Limb (tissue), 2 donors: ENCODE data around the gene CD80.
"Not testable (repeated sequence)": the region's sequence is repeated elsewhere in the genome, so short reads cannot be mapped to it uniquely, and the experiment has no call there.

ENCODE experiments used
- DNase-seq, 2 donors: peaks; one replicate each; pipeline ENCODE4 v3.0.0-alpha.2; 2016; ENCODE audit errors: extremely low spot score in 2 of 2

The CD80 gene, protein sequence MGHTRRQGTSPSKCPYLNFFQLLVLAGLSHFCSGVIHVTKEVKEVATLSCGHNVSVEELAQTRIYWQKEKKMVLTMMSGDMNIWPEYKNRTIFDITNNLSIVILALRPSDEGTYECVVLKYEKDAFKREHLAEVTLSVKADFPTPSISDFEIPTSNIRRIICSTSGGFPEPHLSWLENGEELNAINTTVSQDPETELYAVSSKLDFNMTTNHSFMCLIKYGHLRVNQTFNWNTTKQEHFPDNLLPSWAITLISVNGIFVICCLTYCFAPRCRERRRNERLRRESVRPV

GRCh38 chr3:119559441-119559963 lies at the start of gene CD80:
CD80 (minus strand) TSS chr3:119559614; CDS start chr3:119557728, 1,886 bp downstream.
- DNase-seq: no peak

DNA sequence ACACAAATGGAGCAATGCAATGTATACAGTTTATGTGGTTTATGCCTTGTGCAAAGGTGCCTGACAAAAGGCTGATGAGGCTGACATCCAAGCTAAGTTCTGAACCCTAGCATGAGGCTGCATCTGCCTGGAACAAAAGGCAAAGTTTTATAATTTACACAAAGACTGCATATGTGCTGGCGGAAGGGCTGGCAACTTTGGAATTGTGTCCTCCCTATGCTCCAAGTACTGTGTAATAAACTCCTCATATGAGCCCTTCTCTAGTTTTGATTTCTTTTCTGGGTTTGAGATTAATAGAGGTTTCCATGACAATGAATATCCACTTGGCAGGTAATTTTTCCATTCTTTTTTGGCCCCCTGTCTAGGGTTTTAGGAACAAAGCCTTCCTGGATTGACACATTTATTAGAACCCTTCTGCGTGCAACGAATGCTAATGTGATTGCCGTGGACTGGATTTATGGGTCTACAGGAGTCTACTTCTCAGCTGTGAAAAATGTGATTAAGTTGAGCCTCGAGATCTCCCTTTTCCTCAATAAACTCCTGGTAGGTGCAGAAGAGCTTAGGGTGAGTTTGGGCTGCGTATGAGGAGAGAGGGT lies 49.1 kb upstream of the CD80 start:
- no peak for DNase-seq

DNA sequence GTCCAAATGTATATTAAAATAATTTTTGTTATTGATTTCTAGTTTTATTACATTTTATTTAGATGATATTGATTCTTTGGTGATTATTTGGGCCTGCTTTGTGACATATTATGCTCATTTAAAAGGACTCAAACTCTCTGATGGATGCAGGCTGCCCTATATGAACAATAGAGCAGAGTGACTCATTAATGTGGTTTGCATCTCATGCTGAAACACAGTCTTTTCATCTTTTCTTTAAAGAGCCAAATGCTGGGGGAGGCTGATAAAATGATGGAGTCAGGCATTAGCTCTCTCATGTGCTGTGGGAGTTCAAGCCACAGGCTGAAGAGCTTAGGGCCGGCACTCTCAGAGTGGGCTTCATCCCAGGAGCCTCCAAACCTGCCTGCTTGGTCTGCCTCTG lies 45.5 kb upstream of the CD80 start:
- DNase-seq: no peak

DNA sequence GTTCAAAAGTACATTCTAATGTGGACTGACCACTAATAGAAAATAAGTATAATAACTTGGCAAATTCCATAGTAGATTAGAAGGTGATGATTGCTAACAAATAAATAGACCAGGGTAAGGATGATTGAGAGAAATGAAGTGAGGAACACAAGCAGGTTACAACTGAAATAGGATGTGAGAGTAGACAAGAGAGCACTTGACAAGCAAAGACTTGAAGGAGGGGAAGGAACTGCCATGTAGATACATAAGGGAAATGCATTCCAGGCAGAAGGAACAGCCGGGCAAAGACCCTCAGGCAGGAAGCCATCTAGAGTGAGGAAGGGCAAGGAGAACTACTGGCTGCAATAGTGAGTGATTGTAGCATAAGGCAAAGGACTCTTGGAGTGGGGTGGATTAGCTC lies 43.3 kb upstream of the CD80 start:
- DNase-seq: no peak

DNA sequence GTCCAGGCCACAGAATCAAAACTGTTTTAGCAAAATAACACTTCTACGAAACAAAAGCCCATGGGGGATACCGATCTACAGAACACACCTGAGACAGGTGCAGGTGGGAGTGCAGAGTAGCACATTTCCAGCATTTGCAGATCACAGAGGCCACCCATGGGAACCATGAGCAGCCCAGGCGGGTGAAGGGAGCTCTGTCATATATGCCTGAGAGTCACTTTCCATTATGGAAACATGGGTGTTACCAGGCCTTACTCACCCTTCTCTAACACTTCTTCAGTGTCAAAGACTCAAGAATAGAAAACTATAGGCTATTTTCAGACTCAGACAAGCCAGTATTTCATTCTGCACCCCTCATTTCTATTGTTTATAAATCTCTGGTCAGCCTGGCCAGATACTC lies 41.7 kb upstream of the CD80 start:
- DNase-seq: no peak

DNA sequence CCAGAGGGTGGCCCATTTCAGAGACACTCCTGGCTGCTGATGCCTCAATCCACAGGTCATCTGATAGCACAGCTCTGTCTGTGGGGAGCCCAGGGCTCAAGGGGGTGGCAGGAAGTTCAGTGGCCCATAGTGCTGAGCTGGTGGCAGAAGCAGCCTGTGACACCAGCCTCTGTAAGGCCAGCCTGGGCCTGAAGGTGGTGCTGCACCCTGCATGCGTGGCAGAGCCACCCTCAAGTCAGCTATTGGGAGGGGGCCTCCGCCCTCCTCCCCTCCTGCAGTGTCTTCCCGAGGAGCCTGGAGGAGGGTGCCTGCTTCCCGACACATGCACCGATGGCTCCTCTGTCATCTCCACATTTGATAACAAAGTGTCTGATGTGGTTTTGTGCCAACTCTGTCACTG lies 41.3 kb upstream of the CD80 start:
- DNase-seq: no peak

GRCh38 chr3:119599558-119600174 lies 40.3 kb upstream of the CD80 start:
- DNase-seq: no peak

DNA sequence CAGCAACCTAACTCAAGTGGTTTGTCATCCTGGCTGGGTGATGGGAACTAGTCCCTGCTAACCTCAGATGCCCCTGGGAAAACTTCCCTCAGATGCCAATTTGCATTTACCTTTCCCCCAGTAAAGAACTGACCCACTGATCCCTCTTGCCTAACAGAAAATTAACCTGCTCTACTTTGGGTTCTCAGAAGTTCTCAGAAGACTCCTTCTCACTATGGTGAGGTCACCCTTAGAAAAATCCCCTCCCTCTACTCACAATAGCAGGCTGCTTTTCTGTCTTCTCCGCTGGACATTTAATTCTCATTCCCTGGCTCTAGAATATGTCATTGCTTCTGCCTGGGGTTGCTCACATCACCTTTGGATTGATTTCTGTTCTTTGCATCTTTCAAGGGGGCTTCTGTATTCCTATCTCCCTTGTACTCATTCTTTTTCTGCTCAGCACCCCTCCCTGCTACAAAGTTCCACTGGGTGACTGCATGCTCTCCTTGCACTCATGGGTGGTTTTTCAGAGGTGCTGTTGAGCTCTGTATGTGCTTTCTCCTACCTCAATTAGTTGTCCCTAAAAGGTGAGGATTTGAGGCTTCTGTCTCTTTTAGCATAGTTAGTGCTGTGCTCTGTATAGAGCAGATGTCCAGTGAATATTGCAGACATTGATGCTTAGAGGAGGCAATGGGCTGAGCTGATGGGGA lies 39.1 kb upstream of the CD80 start:
- DNase-seq: no peak

DNA sequence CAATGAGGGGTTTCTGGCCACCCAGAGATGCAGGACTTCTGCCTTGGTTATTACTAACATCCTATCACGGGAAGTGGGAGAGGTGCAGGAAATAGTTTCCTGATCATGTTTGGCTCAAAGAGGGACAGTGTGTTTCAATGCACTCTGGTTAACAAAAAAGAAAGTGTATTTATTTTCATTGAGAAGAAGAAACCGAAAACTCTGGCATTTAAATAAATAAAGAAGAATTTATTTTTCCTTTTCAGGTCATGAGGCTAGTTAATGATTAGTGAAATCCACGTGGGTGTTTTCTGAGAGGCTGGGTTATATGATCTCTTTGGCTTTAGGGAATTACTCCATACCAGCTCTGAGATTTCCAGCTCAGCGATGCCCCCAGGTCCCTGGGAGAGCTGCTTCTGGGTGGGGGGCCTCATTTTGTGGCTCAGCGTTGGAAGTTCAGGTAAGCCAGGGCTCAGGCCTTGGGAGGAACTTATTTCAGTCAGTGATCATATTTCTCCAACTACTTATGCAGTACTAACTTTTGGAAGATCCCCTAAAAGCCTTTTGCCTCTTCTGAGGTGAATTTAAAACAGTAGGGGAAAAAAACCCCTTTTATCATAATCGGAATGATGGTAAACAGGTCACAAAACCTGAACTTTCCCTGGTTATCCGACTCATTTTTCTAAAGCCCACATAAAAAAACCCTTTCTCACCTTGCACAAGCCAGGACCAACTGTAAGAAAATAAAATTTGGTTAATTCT lies 38.3 kb upstream of the CD80 start, which contains the start of gene PLA1A:
TSS of gene PLA1A (plus strand) at position 338 of the 741 bp plus-strand sequence. CDS start at position 367, 29 bp downstream.
- DNase-seq: no peak

- no peak for DNase-seq
These were observed 37.0 kb upstream of the CD80 start for GRCh38 chr3:119596398-119596797.

DNA sequence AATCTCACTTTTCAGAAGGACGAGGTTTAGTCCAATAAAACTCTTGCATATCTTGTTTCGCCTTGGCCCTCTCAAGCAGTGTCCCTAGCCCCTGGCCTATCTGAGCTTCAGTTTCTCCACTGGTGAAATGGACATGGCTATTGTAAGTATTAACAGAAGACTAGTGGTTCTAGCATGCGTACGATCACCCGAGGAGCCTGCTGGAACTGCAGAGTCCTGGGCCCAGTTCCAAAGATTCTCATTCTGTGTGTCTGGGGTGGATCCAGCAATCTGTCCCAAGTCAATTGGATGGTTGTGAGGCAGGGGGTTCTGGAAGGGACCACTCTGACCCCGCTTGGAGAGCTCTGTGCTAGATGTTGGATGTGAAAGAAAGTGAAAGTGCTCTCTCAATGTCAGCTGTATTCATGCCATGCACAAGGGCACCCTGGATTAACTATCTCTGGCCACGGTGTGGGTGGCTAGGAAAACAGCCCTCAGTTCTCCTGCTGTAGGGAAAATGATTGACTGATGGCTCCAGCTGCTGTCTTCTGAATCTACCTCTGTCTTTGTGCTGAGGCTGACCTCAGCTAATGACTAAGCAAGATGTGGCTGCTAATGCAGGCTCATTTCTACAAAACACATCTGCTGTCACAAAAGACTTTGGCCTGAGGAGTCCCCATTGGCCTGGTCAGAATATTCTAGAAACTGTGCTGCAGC lies 36.4 kb upstream of the CD80 start:
- no peak for DNase-seq

DNA sequence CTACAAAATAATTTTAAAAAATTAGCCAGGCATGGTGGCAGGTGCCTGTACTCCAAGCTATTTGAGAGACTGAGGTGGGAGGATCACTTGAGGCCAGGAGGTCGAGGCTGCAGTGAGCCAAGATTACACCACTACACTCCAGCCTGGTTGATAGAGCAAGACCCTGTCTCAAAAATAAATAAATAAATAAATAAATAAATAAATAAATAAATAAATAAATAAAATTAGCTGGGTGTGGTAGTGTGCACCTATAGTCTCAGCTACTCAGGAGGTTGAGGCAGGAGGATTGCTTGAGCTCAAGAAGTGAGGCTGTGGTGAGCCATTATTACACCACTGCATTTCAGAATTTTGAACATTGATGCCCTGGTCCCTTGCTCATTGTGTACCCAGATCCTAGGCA lies 35.5 kb upstream of the CD80 start:
- DNase-seq: not testable (repeated sequence)

- no peak for DNase-seq
These were observed 34.7 kb upstream of the CD80 start for GRCh38 chr3:119594066-119594465.

DNA sequence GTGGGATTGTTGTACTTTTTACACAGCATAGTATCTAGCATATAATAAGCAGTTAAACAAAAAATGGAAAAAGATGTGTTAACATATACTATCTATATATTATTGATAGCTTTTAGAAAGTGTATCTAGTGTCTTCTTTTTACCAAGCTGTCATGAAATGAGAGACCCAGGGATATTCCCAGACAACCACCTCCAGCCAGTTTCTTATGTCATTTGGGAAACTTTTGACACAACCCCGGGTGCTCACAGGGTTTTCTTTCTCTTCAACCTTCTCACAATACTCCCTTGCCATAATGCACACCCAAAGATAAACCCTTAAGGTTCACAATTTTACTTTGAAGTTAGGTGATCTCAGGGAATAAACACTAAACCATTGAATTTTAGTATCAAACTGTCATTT lies 33.4 kb upstream of the CD80 start:
- DNase-seq: no peak

DNA sequence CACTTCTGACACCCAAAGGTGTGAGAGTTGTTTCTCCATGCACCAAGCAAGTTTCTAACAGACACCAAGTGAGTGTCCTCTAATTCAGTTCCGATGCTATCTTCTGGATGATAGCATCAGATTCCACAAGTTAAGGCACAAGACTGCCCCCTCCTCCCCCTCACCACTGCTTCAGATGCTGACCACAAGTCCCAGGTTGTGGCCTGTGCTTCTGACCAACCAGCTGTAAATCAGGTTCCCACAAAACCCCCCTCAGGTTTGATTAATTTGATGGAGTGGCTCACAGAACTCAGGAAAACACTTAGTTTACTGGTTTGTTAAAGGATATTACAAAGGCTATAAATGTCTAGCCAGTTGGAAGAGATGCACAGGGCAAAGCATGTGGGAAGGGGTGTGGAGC lies 31.3 kb upstream of the CD80 start:
- DNase-seq: no peak

- no peak for DNase-seq
These were observed 29.8 kb upstream of the CD80 start for GRCh38 chr3:119589102-119589773.

GRCh38 chr3:119588112-119588511 lies 28.7 kb upstream of the CD80 start:
- no peak for DNase-seq

- no peak for DNase-seq
These were observed 27.3 kb upstream of the CD80 start for GRCh38 chr3:119586733-119587172.

DNA sequence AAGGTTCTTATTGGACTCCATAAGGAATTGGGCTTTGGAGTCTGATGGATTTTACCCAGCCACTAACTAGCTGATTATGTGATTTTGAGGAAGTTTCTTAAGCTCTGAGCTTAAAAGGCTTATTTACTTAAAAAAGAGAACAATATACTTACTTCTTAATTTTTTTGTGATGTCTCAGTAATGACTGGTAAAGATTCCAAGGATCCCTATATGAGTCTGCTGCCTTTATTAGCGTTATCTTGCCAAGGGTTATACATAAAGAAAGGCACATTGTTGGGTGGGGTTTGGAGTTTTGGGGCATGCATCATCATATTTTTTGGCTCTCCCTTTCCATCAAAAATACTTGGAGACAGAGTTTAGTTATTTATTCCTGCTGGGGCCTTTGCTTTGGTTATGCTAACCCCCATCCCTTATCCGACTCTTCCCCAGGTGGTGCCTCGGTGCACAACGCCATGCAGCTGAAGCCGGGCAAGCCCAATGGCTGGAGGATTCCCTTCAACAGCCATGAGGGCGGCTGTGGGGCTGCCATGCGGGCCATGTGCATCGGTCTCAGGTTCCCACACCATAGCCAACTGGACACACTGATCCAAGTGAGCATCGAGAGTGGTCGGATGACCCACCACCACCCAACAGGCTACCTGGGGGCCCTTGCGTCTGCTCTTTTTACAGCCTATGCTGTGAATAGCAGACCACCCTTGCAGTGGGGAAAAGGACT lies 26.6 kb upstream of the CD80 start:
- no peak for DNase-seq
